Activated CD8-positive, alpha-beta memory T cell treated with anti-CD3 and anti-CD28 coated beads for 36 hours (primary cell): ENCODE results near the gene UNC45B. TPM values are rescaled to one million over a fixed set of nuclear protein-coding genes. Genes with fewer than 3 reads are reported as not detected.
"Not testable (repeated sequence)": the region's sequence is repeated elsewhere in the genome, so short reads cannot be mapped to it uniquely, and the experiment has no call there.

Experiments
- CTCF ChIA-PET: fragments of 350-600 bp; sonication (Branson Sonifier 250); formaldehyde crosslinking; loops from one replicate; lab custom pipeline; 2021; ENCODE audit warnings: antibody characterized with exemption; lab: Charles Lee
- POLR2A ChIA-PET: fragments of 350-600 bp; sonication (Branson Sonifier 250); formaldehyde crosslinking; loops from one replicate; lab custom pipeline; 2021; ENCODE audit warnings: antibody characterized with exemption; lab: Charles Lee
- total RNA-seq, 2 experiments: library from RNA; stranded (reverse); gene quantifications; one replicate each; pipeline ENCODE4 v1.2.3, GENCODE V29; 2021

The UNC45B gene
- total RNA-seq, 2 experiments from 2014 or later = not detected

- ChIA-PET CTCF (no interaction called here), POLR2A (no interaction called here)
Observed at GRCh38 chr17:35191001-35191695, 43.5 kb downstream of the UNC45B start.

GRCh38 chr17:35192708-35193107 is 45.1 kb downstream of the UNC45B start:
- ChIA-PET CTCF (no interaction called here), POLR2A (no interaction called here)

- POLR2A ChIA-PET, CTCF ChIA-PET: not testable (repeated sequence)
Observed at GRCh38 chr17:35194001-35194400, 46.4 kb downstream of the UNC45B start, which contains the start of gene SLC35G3. Gene SLC35G3, minus strand, starts transcription at chr17:35194393. Its CDS starts 86 bp downstream, at chr17:35194307.

GRCh38 chr17:35195062-35195461 is 47.4 kb downstream of the UNC45B start:
- POLR2A ChIA-PET, CTCF ChIA-PET: not testable (repeated sequence)

GRCh38 chr17:35202582-35202981 is 55.0 kb downstream of the UNC45B start:
- CTCF ChIA-PET, POLR2A ChIA-PET: not testable (repeated sequence)

- CTCF ChIA-PET = no interaction called here
- POLR2A ChIA-PET = no interaction called here
Observed at GRCh38 chr17:35210741-35211140, 63.1 kb downstream of the UNC45B start.

- ChIA-PET CTCF (interaction anchor here (0.6 to 2.7 kb wide), 4 partner anchors 23 to 535 kb away, joined by 3 to 11 read pairs (median 4); no protein-coding TSS in a partner anchor), POLR2A (interaction anchor here (0.6 kb wide), 2 partner anchors 31 to 71 kb away, joined by 3 read pairs; partner anchors contain the start of gene NLE1)
Observed at GRCh38 chr17:35212668-35213067, 65.1 kb downstream of the UNC45B start.

- ChIA-PET CTCF (interaction anchor here (0.6 to 2.7 kb wide), 6 partner anchors 22 to 534 kb away, joined by 3 to 11 read pairs (median 3); partner anchors contain the start of gene SLFN5), POLR2A (interaction anchor here (0.6 to 1.7 kb wide), 6 partner anchors 28 to 324 kb away, joined by 3 to 6 read pairs (median 3); partner anchors contain the start of genes SLFN12L and SLFN5)
Observed at GRCh38 chr17:35213412-35213940, 65.9 kb downstream of the UNC45B start.

GRCh38 chr17:35214192-35214591 is 66.6 kb downstream of the UNC45B start:
- ChIA-PET CTCF (interaction anchor here (1.1 to 2.7 kb wide), 4 partner anchors 21 to 325 kb away, joined by 3 to 11 read pairs (median 3); partner anchors contain the start of gene SLFN5), POLR2A (interaction anchor here (1.0 to 1.7 kb wide), 5 partner anchors 27 to 323 kb away, joined by 3 to 6 read pairs (median 3); partner anchors contain the start of genes SLFN12L and SLFN5)

- ChIA-PET CTCF (interaction anchor here (1.0 to 2.7 kb wide), 6 partner anchors 12 to 325 kb away, joined by 3 to 11 read pairs (median 3); partner anchors contain the start of gene SLFN5), POLR2A (interaction anchor here (1.0 to 1.7 kb wide), 5 partner anchors 26 to 323 kb away, joined by 3 to 6 read pairs (median 3); partner anchors contain the start of genes SLFN12L and SLFN5)
Observed at GRCh38 chr17:35214631-35215273, 67.1 kb downstream of the UNC45B start.

GRCh38 chr17:35217107-35217506 is 69.5 kb downstream of the UNC45B start:
- ChIA-PET POLR2A (no interaction called here), CTCF (interaction anchor here (0.7 kb wide), 1 partner anchor 35 kb away, joined by 3 read pairs; no protein-coding TSS in a partner anchor)

- POLR2A ChIA-PET = interaction anchor here (1.0 kb wide), 1 partner anchor 24 kb away, joined by 3 read pairs; the partner anchor contains the start of gene SLFN5
- CTCF ChIA-PET = interaction anchor here (1.1 to 2.0 kb wide), 2 partner anchors 19 to 20 kb away, joined by 4 to 6 read pairs; no protein-coding TSS in a partner anchor
Observed at GRCh38 chr17:35218915-35219314, 71.3 kb downstream of the UNC45B start.

- CTCF ChIA-PET = no interaction called here
Observed at GRCh38 chr17:35222452-35222851, 74.8 kb downstream of the UNC45B start.

GRCh38 chr17:35224436-35224835 is 76.8 kb downstream of the UNC45B start:
- POLR2A ChIA-PET = no interaction called here
- CTCF ChIA-PET = no interaction called here

More at GRCh38 chr17:35222452-35222851, 74.8 kb downstream of the UNC45B start:
- POLR2A ChIA-PET = no interaction called here

- ChIA-PET CTCF (interaction anchor here (0.9 kb wide), 1 partner anchor 12 kb away, joined by 3 read pairs; no protein-coding TSS in a partner anchor), POLR2A (no interaction called here)
Observed at GRCh38 chr17:35227546-35227945, 79.9 kb downstream of the UNC45B start.

- POLR2A ChIA-PET = no interaction called here
- CTCF ChIA-PET = no interaction called here
Observed at GRCh38 chr17:35229638-35230037, 82.0 kb downstream of the UNC45B start.

- CTCF ChIA-PET, POLR2A ChIA-PET: not testable (repeated sequence)
Observed at GRCh38 chr17:35234315-35234714, 86.7 kb downstream of the UNC45B start.

- POLR2A ChIA-PET = no interaction called here
- CTCF ChIA-PET = interaction anchor here (1.1 to 1.4 kb wide), 3 partner anchors 21 to 40 kb away, joined by 3 read pairs; no protein-coding TSS in a partner anchor
Observed at GRCh38 chr17:35235289-35235688, 87.7 kb downstream of the UNC45B start.

- CTCF ChIA-PET = interaction anchor here (1.1 to 1.4 kb wide), 3 partner anchors 21 to 40 kb away, joined by 3 read pairs; no protein-coding TSS in a partner anchor
- POLR2A ChIA-PET = no interaction called here
Observed at GRCh38 chr17:35235917-35236316, 88.3 kb downstream of the UNC45B start.
